ENCODE measurements around the gene CTNNB1.

Gene CTNNB1

GRCh38 chr3:41220906-41221677, 21.8 kb downstream of the CTNNB1 start:
- DNase-seq = no peak

- no peak for DNase-seq
Measured at GRCh38 chr3:41222012-41222411, 22.7 kb downstream of the CTNNB1 start.

GRCh38 chr3:41222501-41222900, 23.2 kb downstream of the CTNNB1 start:
- no peak for DNase-seq

- no peak for DNase-seq
Measured at GRCh38 chr3:41223078-41223477, 23.8 kb downstream of the CTNNB1 start.

GRCh38 chr3:41223691-41224090, 24.4 kb downstream of the CTNNB1 start:
- DNase-seq = no peak

GRCh38 chr3:41224120-41224806, 25.0 kb downstream of the CTNNB1 start:
- no peak for DNase-seq

- no peak for DNase-seq
Measured at GRCh38 chr3:41234823-41235721, 35.8 kb downstream of the CTNNB1 start.

GRCh38 chr3:41236228-41236627, 36.9 kb downstream of the CTNNB1 start:
- no peak for DNase-seq

GRCh38 chr3:41237907-41238306, 38.6 kb downstream of the CTNNB1 start:
- DNase-seq = no peak

- no peak for DNase-seq
Measured at GRCh38 chr3:41239587-41239986, 40.3 kb downstream of the CTNNB1 start.

- DNase-seq = no peak
Measured at GRCh38 chr3:41241161-41241560, 41.9 kb downstream of the CTNNB1 start.

- no peak for DNase-seq
Measured at GRCh38 chr3:41241800-41242571, 42.7 kb downstream of the CTNNB1 start.

GRCh38 chr3:41243183-41243582, 43.9 kb downstream of the CTNNB1 start:
- no peak for DNase-seq

- no peak for DNase-seq
Measured at GRCh38 chr3:41244620-41245336, 45.5 kb downstream of the CTNNB1 start.

GRCh38 chr3:41247055-41248004, 48.0 kb downstream of the CTNNB1 start:
- DNase-seq = no peak

- DNase-seq = no peak
Measured at GRCh38 chr3:41248525-41248924, 49.2 kb downstream of the CTNNB1 start.

GRCh38 chr3:41249318-41249717, 50.0 kb downstream of the CTNNB1 start:
- no peak for DNase-seq

GRCh38 chr3:41250825-41251224, 51.5 kb downstream of the CTNNB1 start:
- no peak for DNase-seq

GRCh38 chr3:41251593-41251992, 52.3 kb downstream of the CTNNB1 start:
- no peak for DNase-seq

GRCh38 chr3:41258239-41258800, 59.0 kb downstream of the CTNNB1 start:
- no peak for DNase-seq
